IMR-90 (cell line): ENCODE measurements around the gene VPS41. TPM values are rescaled to one million over a fixed set of nuclear protein-coding genes. Genes with fewer than 3 reads are reported as not detected.

Experiments used
- polyA plus RNA-seq, 3 experiments: library from polyadenylated mRNA; depleted of rRNA; stranded (reverse); fragments of >200 nt; gene quantifications; 2 replicates each; pipeline ENCODE4 v1.2.3, GENCODE V29; 2012; ENCODE audit warnings: low replicate concordance in 1 of 3
- total RNA-seq: library from RNA; depleted of rRNA; stranded (reverse); fragments of >200 nt; gene quantifications from 2 replicates; pipeline ENCODE4 v1.2.3, GENCODE V29; 2012; rRNA removed

VPS41 gene
- total and polyA plus RNA-seq, 2 of the 4 experiments (the other 2 are of a cell fraction), result 16.0 to 28.0 TPM

Other genes starting within 250 kb of the VPS41 start
- gene POU6F2, start 68.7 kb upstream of the VPS41 start, total RNA-seq, result not detected in 2 replicates
- not detected in 2 replicates for gene POU6F2, start 68.7 kb upstream of the VPS41 start, polyA plus RNA-seq (2012; rRNA removed)